SK-N-MC (cell line): ENCODE data around the gene FANCI.

Experiments
- DNase-seq: peaks from one replicate; pipeline ENCODE4 v3.0.0-alpha.2; 2011; ENCODE audit warnings: low read depth, low spot score
- H3K27ac ChIP-seq: fragments of 200-600 bp; sonication (generic); 2 replicates; pipeline ENCODE4 v1.5.1; 2016; ENCODE audit warnings: mixed run types
- H3K36me3 ChIP-seq: fragments of 200-600 bp; sonication (generic); 2 replicates; pipeline ENCODE4 v1.6.1; 2017; ENCODE audit warnings: antibody characterized with exemption, low read length, mixed read lengths; ENCODE audit not compliant: insufficient read depth
- H3K4me3 ChIP-seq: fragments of 200-600 bp; sonication (generic); 2 replicates; pipeline ENCODE4 v1.5.1; 2016
- H3K9ac ChIP-seq: fragments of 200-600 bp; sonication (generic); 2 replicates; pipeline ENCODE4 v1.8.0; 2017; ENCODE audit warnings: mixed run types, mixed read lengths; ENCODE audit not compliant: insufficient read length
- H3K9me3 ChIP-seq: fragments of 200-600 bp; sonication (generic); 2 replicates; pipeline ENCODE4 v1.6.1; 2017; ENCODE audit warnings: low read depth, mild to moderate bottlenecking, antibody characterized with exemption, low read length, moderate library complexity, mixed read lengths
- EZH2 ChIP-seq: fragments of 200-600 bp; sonication (generic); IDR thresholded peaks from one replicate; pipeline ENCODE4 v1.6.1; 2017; ENCODE audit warnings: antibody characterized with exemption
- FOXP2 ChIP-seq: optimal IDR thresholded peaks from 2 replicates; pipeline ENCODE3; 2011; ENCODE audit warnings: mild to moderate bottlenecking, moderate library complexity; ENCODE audit not compliant: insufficient read depth; ENCODE audit errors: extremely low read length, control extremely low read depth
- POLR2AphosphoS5 ChIP-seq: IDR thresholded peaks from 2 replicates; pipeline ENCODE4 v1.6.1; 2012; ENCODE audit warnings: mild to moderate bottlenecking, low read depth, low read length, borderline replicate concordance

The FANCI gene

GRCh38 chr15:89278307-89278706 is 34.5 kb downstream of the FANCI start:
- DNase-seq: no peak
- Histone ChIP-seq H3K36me3 (peaks cover 84% of the 10 kb centered on the region), H3K4me3 (no peak overlapping the region), H3K9me3 (no peaks in the 10 kb centered on the region), H3K9ac (no peak overlapping the region), H3K27ac (no peak overlapping the region)
- TF ChIP-seq POLR2AphosphoS5 (no peak), EZH2 (no peak), FOXP2 (no peak)

- DNase-seq: no peak
- TF ChIP-seq EZH2: no peak
- TF ChIP-seq POLR2AphosphoS5: no peak
- no peak for TF ChIP-seq FOXP2
- no peak overlapping the region for H3K27ac ChIP-seq
- H3K9me3 ChIP-seq: no peaks in the 10 kb centered on the region
- no peak overlapping the region for H3K9ac ChIP-seq
- H3K36me3 ChIP-seq: peaks cover 83% of the 10 kb centered on the region
- no peak overlapping the region for H3K4me3 ChIP-seq
Measured at GRCh38 chr15:89282631-89283030, 38.9 kb downstream of the FANCI start.

- Histone ChIP-seq H3K27ac (no peak overlapping the region), H3K9me3 (no peaks in the 10 kb centered on the region), H3K36me3 (peaks cover 87% of the 10 kb centered on the region), H3K4me3 (no peak overlapping the region), H3K9ac (no peak overlapping the region)
- TF ChIP-seq POLR2AphosphoS5 (no peak), FOXP2 (no peak), EZH2 (no peak)
- DNase-seq: no peak
Measured at GRCh38 chr15:89283201-89283600, 39.4 kb downstream of the FANCI start.

GRCh38 chr15:89291934-89292438 is 48.2 kb downstream of the FANCI start:
- TF ChIP-seq POLR2AphosphoS5: no peak
- no peak for DNase-seq
- H3K9me3 ChIP-seq: no peaks in the 10 kb centered on the region
- peaks cover 67% of the 10 kb centered on the region for H3K36me3 ChIP-seq
- no peak overlapping the region for H3K9ac ChIP-seq
- H3K4me3 ChIP-seq: no peak overlapping the region
- H3K27ac ChIP-seq: no peak overlapping the region

- TF ChIP-seq POLR2AphosphoS5: no peak
- no peak for TF ChIP-seq FOXP2
- TF ChIP-seq EZH2: no peak
- H3K36me3 ChIP-seq: peaks cover 60% of the 10 kb centered on the region
- no peak overlapping the region for H3K9ac ChIP-seq
- no peak for DNase-seq
- no peaks in the 10 kb centered on the region for H3K9me3 ChIP-seq
- no peak overlapping the region for H3K27ac ChIP-seq
- no peak overlapping the region for H3K4me3 ChIP-seq
Measured at GRCh38 chr15:89293012-89293411, 49.2 kb downstream of the FANCI start.

GRCh38 chr15:89299896-89300295 is 56.1 kb downstream of the FANCI start:
- no peak overlapping the region for H3K4me3 ChIP-seq
- H3K27ac ChIP-seq: no peak overlapping the region
- no peak for DNase-seq
- no peaks in the 10 kb centered on the region for H3K9me3 ChIP-seq
- no peak overlapping the region for H3K9ac ChIP-seq
- no peak for TF ChIP-seq FOXP2
- no peak for TF ChIP-seq EZH2
- no peak for TF ChIP-seq POLR2AphosphoS5
- H3K36me3 ChIP-seq: peaks cover 63% of the 10 kb centered on the region

- H3K27ac ChIP-seq: no peak overlapping the region; the same call in 1 of the 2 replicates
- no peak overlapping the region for H3K9ac ChIP-seq
- H3K36me3 ChIP-seq: peaks cover 75% of the 10 kb centered on the region
- H3K4me3 ChIP-seq: no peak overlapping the region
- no peak for DNase-seq
- no peak for TF ChIP-seq POLR2AphosphoS5
- no peak for TF ChIP-seq EZH2
- TF ChIP-seq FOXP2: no peak
- no peaks in the 10 kb centered on the region for H3K9me3 ChIP-seq
Measured at GRCh38 chr15:89301304-89302089, 57.7 kb downstream of the FANCI start.

GRCh38 chr15:89303986-89304385 is 60.2 kb downstream of the FANCI start:
- TF ChIP-seq EZH2 (no peak), FOXP2 (no peak), POLR2AphosphoS5 (no peak)
- no peak for DNase-seq
- Histone ChIP-seq H3K27ac (0 out of 2 replicates have a peak overlapping the region, but pooled peaks have one; percentile 19), H3K9ac (no peak overlapping the region), H3K4me3 (no peak overlapping the region), H3K9me3 (no peaks in the 10 kb centered on the region), H3K36me3 (peaks cover 87% of the 10 kb centered on the region)

- TF ChIP-seq EZH2: no peak
- TF ChIP-seq POLR2AphosphoS5: no peak
- no peak for TF ChIP-seq FOXP2
- H3K9ac ChIP-seq: no peak overlapping the region
- DNase-seq: no peak
- no peaks in the 10 kb centered on the region for H3K9me3 ChIP-seq
- no peak overlapping the region for H3K4me3 ChIP-seq
- no peak overlapping the region for H3K27ac ChIP-seq
- H3K36me3 ChIP-seq: peaks cover 89% of the 10 kb centered on the region
Measured at GRCh38 chr15:89305395-89305794, 61.6 kb downstream of the FANCI start.
